Naive thymus-derived CD4-positive, alpha-beta T cell (primary cell): ENCODE results near the gene TTC23L. TPM values are rescaled to one million over a fixed set of nuclear protein-coding genes. Genes with fewer than 3 reads are reported as not detected.

ENCODE experiments used
- ATAC-seq: fragments of 150-1000 bp; cut with Tn5 transposase; 2 replicates; pipeline ENCODE4 v1.10.0; 2021; ENCODE audit warnings: mild to moderate bottlenecking, moderate library complexity
- CTCF ChIA-PET: fragments of 350-600 bp; sonication (Branson Sonifier 250); formaldehyde crosslinking; loops from one replicate; lab custom pipeline; 2021; ENCODE audit warnings: antibody characterized with exemption; lab: Charles Lee
- POLR2A ChIA-PET: fragments of 350-600 bp; sonication (Branson Sonifier 250); formaldehyde crosslinking; loops from one replicate; lab custom pipeline; 2021; ENCODE audit warnings: antibody characterized with exemption, inconsistent platforms; lab: Charles Lee
- DNase-seq, 9 donors: peaks; one replicate each; pipeline versions ENCODE4 v3.0.0 to v3.0.0-alpha.2; 2020 to 2022; ENCODE audit warnings: mixed read lengths in 1 of 9
- H3K27ac ChIP-seq: one replicate; pipeline ENCODE4 v1.7.0; 2013; ENCODE audit warnings: mild to moderate bottlenecking, low read depth, low read length, moderate library complexity
- H3K27me3 ChIP-seq, 2 donors: one replicate each; pipeline ENCODE4 v1.7.0; 2013; ENCODE audit warnings: low read length in 2 of 2, mild to moderate bottlenecking in 2 of 2, moderate library complexity in 2 of 2; ENCODE audit not compliant: control insufficient read depth in 2 of 2, insufficient read depth in 2 of 2
- H3K36me3 ChIP-seq, 3 experiments: 1 replicate in 2 of 3; 2 replicates in 1 of 3; pipeline ENCODE4 v1.7.0; 2013; ENCODE audit warnings: low read length in 3 of 3, mild to moderate bottlenecking in 3 of 3, moderate library complexity in 1 of 3; ENCODE audit not compliant: insufficient read depth in 3 of 3, control insufficient read depth in 2 of 3
- H3K4me1 ChIP-seq, 2 donors: one replicate each; pipeline ENCODE4 v1.7.0; 2013; ENCODE audit warnings: low read length in 2 of 2, mild to moderate bottlenecking in 2 of 2, moderate library complexity in 1 of 2; ENCODE audit not compliant: control insufficient read depth in 2 of 2, insufficient read depth in 2 of 2
- H3K4me3 ChIP-seq: 2 replicates; pipeline ENCODE4 v1.7.0; 2013; ENCODE audit warnings: mild to moderate bottlenecking, low read length
- H3K9me3 ChIP-seq, 3 experiments: 1 replicate in 2 of 3; 2 replicates in 1 of 3; pipeline ENCODE4 v1.7.0; 2013; ENCODE audit warnings: low read length in 3 of 3; ENCODE audit not compliant: control insufficient read depth in 2 of 3
- H3K27ac Mint-ChIP-seq, 9 donors: one replicate each; pipeline ENCODE4 v1.8.0; 2020 to 2022; ENCODE audit warnings: mixed read lengths in 9 of 9, mild to moderate bottlenecking in 8 of 9, moderate library complexity in 5 of 9, inconsistent platforms in 2 of 9
- H3K27me3 Mint-ChIP-seq, 5 donors: one replicate each; pipeline ENCODE4 v1.8.0; 2021 to 2022; ENCODE audit warnings: mixed read lengths in 5 of 5, mild to moderate bottlenecking in 1 of 5
- H3K36me3 Mint-ChIP-seq, 5 donors: one replicate each; pipeline ENCODE4 v1.8.0; 2020 to 2022; ENCODE audit warnings: mixed read lengths in 5 of 5, mild to moderate bottlenecking in 3 of 5, inconsistent platforms in 1 of 5
- H3K4me1 Mint-ChIP-seq, 7 donors: one replicate each; pipeline ENCODE4 v1.8.0; 2020 to 2022; ENCODE audit warnings: mixed read lengths in 7 of 7, mild to moderate bottlenecking in 3 of 7, inconsistent platforms in 1 of 7
- H3K4me3 Mint-ChIP-seq, 10 donors: one replicate each; pipeline ENCODE4 v1.8.0; 2020 to 2022; ENCODE audit warnings: mild to moderate bottlenecking in 10 of 10, mixed read lengths in 10 of 10, moderate library complexity in 6 of 10, inconsistent platforms in 2 of 10
- H3K9me3 Mint-ChIP-seq, 11 donors: one replicate each; pipeline ENCODE4 v1.8.0; 2020 to 2022; ENCODE audit warnings: mixed read lengths in 11 of 11, mild to moderate bottlenecking in 4 of 11, inconsistent platforms in 1 of 11, moderate library complexity in 1 of 11
- intact Hi-C, 2 donors: fragments of 100-400 bp; cut with micrococcal nuclease; formaldehyde crosslinking; loops; one replicate each; pipeline ENCODE4 v1.15.1; 2023
- polyA plus RNA-seq, 2 donors: library from polyadenylated mRNA; unstranded; fragments of 300-500 nt; fragmentation: Illumina TruSeq; gene quantifications; one replicate each; pipeline ENCODE4 v1.2.3, GENCODE V29; 2021
- total RNA-seq, 6 experiments: library from RNA in 5 of 6; stranded (reverse) in 5 of 6; gene quantifications; 1 replicate in 5 of 6; 2 replicates in 1 of 6; pipeline ENCODE4 v1.2.3 and lab custom pipeline; 2021 to 2026

The TTC23L gene
- total and polyA plus RNA-seq, 7 experiments from 2014 or later: 0.57 to 1.9 (median 1.00) TPM; not detected in 4

GRCh38 chr5:34870382-34870781 lies 31.4 kb downstream of the TTC23L start:
- ATAC-seq: no peak
- intact Hi-C loops: no loop called here
- Histone ChIP-seq H3K36me3 (no peaks in the 10 kb centered on the region), H3K9me3 (no peaks in the 10 kb centered on the region), H3K4me1 (no peaks in the 10 kb centered on the region), H3K4me3 (no peak overlapping the region), H3K27me3 (no peaks in the 10 kb centered on the region), H3K27ac (no peak overlapping the region)
- H3K4me1 Mint-ChIP-seq: no peaks in the 10 kb centered on the region
- H3K27me3 Mint-ChIP-seq: peaks cover 0 to 7% (median 4%) of the 10 kb centered on the region in 5 donors
- DNase-seq: no peak
- ChIA-PET POLR2A (no interaction called here), CTCF (interaction anchor here (0.8 kb wide), 1 partner anchor 133 kb away, joined by 6 read pairs; no protein-coding TSS in a partner anchor)
- no peak overlapping the region for H3K4me3 Mint-ChIP-seq
- H3K9me3 Mint-ChIP-seq: peaks cover 0 to 5% (median 0%) of the 10 kb centered on the region in 11 donors
- no peak overlapping the region for H3K27ac Mint-ChIP-seq
- peaks cover 0 to 9% (median 0%) of the 10 kb centered on the region in 5 donors for H3K36me3 Mint-ChIP-seq

GRCh38 chr5:34876275-34876674 lies 37.3 kb downstream of the TTC23L start:
- ChIA-PET CTCF (no interaction called here), POLR2A (no interaction called here)
- ATAC-seq: no peak
- DNase-seq: no peak
- Histone ChIP-seq H3K36me3 (no peaks in the 10 kb centered on the region), H3K4me1 (no peaks in the 10 kb centered on the region), H3K9me3 (no peaks in the 10 kb centered on the region), H3K4me3 (no peak overlapping the region), H3K27me3 (no peaks in the 10 kb centered on the region), H3K27ac (no peak overlapping the region)
- no peak overlapping the region for H3K4me3 Mint-ChIP-seq
- no peaks in the 10 kb centered on the region for H3K4me1 Mint-ChIP-seq
- intact Hi-C loops: no loop called here
- H3K9me3 Mint-ChIP-seq: peaks cover 0 to 24% (median 6%) of the 10 kb centered on the region in 11 donors
- H3K36me3 Mint-ChIP-seq: peaks cover 0 to 5% (median 0%) of the 10 kb centered on the region in 5 donors
- H3K27me3 Mint-ChIP-seq: peaks cover 0 to 10% (median 4%) of the 10 kb centered on the region in 5 donors
- H3K27ac Mint-ChIP-seq: no peak overlapping the region

GRCh38 chr5:34881246-34881645 lies 42.3 kb downstream of the TTC23L start:
- H3K27me3 ChIP-seq: no peaks in the 10 kb centered on the region
- Mint-ChIP-seq H3K36me3 (peaks cover 0 to 5% (median 0%) of the 10 kb centered on the region in 5 donors), H3K4me1 (no peaks in the 10 kb centered on the region), H3K27ac (no peak overlapping the region), H3K9me3 (peaks cover 0 to 11% (median 2%) of the 10 kb centered on the region in 11 donors), H3K27me3 (peaks cover 4 to 22% (median 11%) of the 10 kb centered on the region in 5 donors), H3K4me3 (no peak overlapping the region)
- no peaks in the 10 kb centered on the region for H3K36me3 ChIP-seq
- DNase-seq: no peak
- no peaks in the 10 kb centered on the region for H3K4me1 ChIP-seq
- no peak overlapping the region for H3K27ac ChIP-seq
- ChIA-PET POLR2A (no interaction called here), CTCF (no interaction called here)
- no peak overlapping the region for H3K4me3 ChIP-seq
- H3K9me3 ChIP-seq: no peaks in the 10 kb centered on the region
- intact Hi-C loops: no loop called here
- ATAC-seq: no peak

- no peaks in the 10 kb centered on the region for H3K9me3 Mint-ChIP-seq
- Histone ChIP-seq H3K4me1 (no peaks in the 10 kb centered on the region), H3K4me3 (no peak overlapping the region), H3K36me3 (no peaks in the 10 kb centered on the region), H3K9me3 (no peaks in the 10 kb centered on the region), H3K27me3 (no peaks in the 10 kb centered on the region), H3K27ac (no peak overlapping the region)
- intact Hi-C loops: no loop called here
- H3K4me1 Mint-ChIP-seq: no peaks in the 10 kb centered on the region
- H3K4me3 Mint-ChIP-seq: no peak overlapping the region
- ChIA-PET CTCF (interaction anchor here (1.0 kb wide), 1 partner anchor 363 kb away, joined by 3 read pairs; no protein-coding TSS in a partner anchor), POLR2A (no interaction called here)
- H3K27ac Mint-ChIP-seq: no peak overlapping the region
- ATAC-seq: no peak
- H3K27me3 Mint-ChIP-seq: peaks cover 4 to 19% (median 10%) of the 10 kb centered on the region in 5 donors
- DNase-seq: no peak
- H3K36me3 Mint-ChIP-seq: no peaks in the 10 kb centered on the region
Observed at GRCh38 chr5:34886392-34887119, 47.6 kb downstream of the TTC23L start.

- Mint-ChIP-seq H3K27me3 (peaks cover 0 to 4% (median 0%) of the 10 kb centered on the region in 5 donors), H3K4me3 (no peak overlapping the region), H3K36me3 (no peaks in the 10 kb centered on the region), H3K9me3 (no peaks in the 10 kb centered on the region), H3K4me1 (no peaks in the 10 kb centered on the region), H3K27ac (no peak overlapping the region)
- Histone ChIP-seq H3K4me3 (no peak overlapping the region), H3K9me3 (no peaks in the 10 kb centered on the region), H3K27me3 (no peaks in the 10 kb centered on the region), H3K4me1 (no peaks in the 10 kb centered on the region), H3K27ac (no peak overlapping the region), H3K36me3 (no peaks in the 10 kb centered on the region)
- CTCF ChIA-PET: interaction anchor here (0.8 kb wide), 1 partner anchor 9 kb away, joined by 3 read pairs; no protein-coding TSS in a partner anchor
- intact Hi-C loops: no loop called here
- POLR2A ChIA-PET: no interaction called here
- no peak for ATAC-seq
- DNase-seq: no peak
Observed at GRCh38 chr5:34889394-34889793, 50.4 kb downstream of the TTC23L start.

GRCh38 chr5:34891981-34892380 lies 53.0 kb downstream of the TTC23L start:
- H3K9me3 ChIP-seq: no peaks in the 10 kb centered on the region
- no peak overlapping the region for H3K4me3 Mint-ChIP-seq
- POLR2A ChIA-PET: no interaction called here
- H3K4me1 ChIP-seq: no peaks in the 10 kb centered on the region
- no peaks in the 10 kb centered on the region for H3K36me3 ChIP-seq
- peaks cover 0 to 12% (median 0%) of the 10 kb centered on the region in 5 donors for H3K36me3 Mint-ChIP-seq
- no peaks in the 10 kb centered on the region for H3K27me3 Mint-ChIP-seq
- DNase-seq: no peak
- intact Hi-C loops: loop anchor here (10.0 kb wide), 1 partner anchor 237 kb away; the partner anchor contains the start of gene RAI14 (in 2 of the 2)
- CTCF ChIA-PET: interaction anchor here (1.8 kb wide), 1 partner anchor 369 kb away, joined by 9 read pairs; no protein-coding TSS in a partner anchor
- H3K4me1 Mint-ChIP-seq: no peaks in the 10 kb centered on the region
- no peaks in the 10 kb centered on the region for H3K27me3 ChIP-seq
- H3K4me3 ChIP-seq: no peak overlapping the region
- no peak overlapping the region for H3K27ac ChIP-seq
- H3K27ac Mint-ChIP-seq: no peak overlapping the region
- H3K9me3 Mint-ChIP-seq: no peaks in the 10 kb centered on the region
- no peak for ATAC-seq
